ENCODE measurements around the gene BMPR1B.

The BMPR1B gene

GRCh38 chr4:95085124-95085833 lies 327.5 kb downstream of the BMPR1B start:
- FAIRE-seq = no peak
- DNase-seq (ENCODE audit: low spot score) = no peak

GRCh38 chr4:95086551-95086950 lies 328.8 kb downstream of the BMPR1B start:
- FAIRE-seq (no peak), DNase-seq (ENCODE audit: low spot score) (no peak)

- no peak for DNase-seq (ENCODE audit: low spot score)
These were observed 330.1 kb downstream of the BMPR1B start for GRCh38 chr4:95087657-95088455.

GRCh38 chr4:95091272-95091671 lies 333.5 kb downstream of the BMPR1B start:
- no peak for DNase-seq (ENCODE audit: low spot score)

More at GRCh38 chr4:95087657-95088455, 330.1 kb downstream of the BMPR1B start:
- FAIRE-seq = no peak

GRCh38 chr4:95092766-95093165 lies 335.0 kb downstream of the BMPR1B start:
- DNase-seq (ENCODE audit: low spot score) (peak; percentile 9), FAIRE-seq (peak; percentile 68)

More at GRCh38 chr4:95091272-95091671, 333.5 kb downstream of the BMPR1B start:
- FAIRE-seq = no peak

GRCh38 chr4:95093460-95093859 lies 335.7 kb downstream of the BMPR1B start:
- DNase-seq (ENCODE audit: low spot score) (no peak), FAIRE-seq (no peak)

GRCh38 chr4:95093936-95094929 lies 336.5 kb downstream of the BMPR1B start:
- no peak for DNase-seq (ENCODE audit: low spot score)
- FAIRE-seq = no peak

GRCh38 chr4:95095348-95095974 lies 337.7 kb downstream of the BMPR1B start:
- DNase-seq (ENCODE audit: low spot score) (peak; percentile 45), FAIRE-seq (peak; percentile 75)

DNA sequence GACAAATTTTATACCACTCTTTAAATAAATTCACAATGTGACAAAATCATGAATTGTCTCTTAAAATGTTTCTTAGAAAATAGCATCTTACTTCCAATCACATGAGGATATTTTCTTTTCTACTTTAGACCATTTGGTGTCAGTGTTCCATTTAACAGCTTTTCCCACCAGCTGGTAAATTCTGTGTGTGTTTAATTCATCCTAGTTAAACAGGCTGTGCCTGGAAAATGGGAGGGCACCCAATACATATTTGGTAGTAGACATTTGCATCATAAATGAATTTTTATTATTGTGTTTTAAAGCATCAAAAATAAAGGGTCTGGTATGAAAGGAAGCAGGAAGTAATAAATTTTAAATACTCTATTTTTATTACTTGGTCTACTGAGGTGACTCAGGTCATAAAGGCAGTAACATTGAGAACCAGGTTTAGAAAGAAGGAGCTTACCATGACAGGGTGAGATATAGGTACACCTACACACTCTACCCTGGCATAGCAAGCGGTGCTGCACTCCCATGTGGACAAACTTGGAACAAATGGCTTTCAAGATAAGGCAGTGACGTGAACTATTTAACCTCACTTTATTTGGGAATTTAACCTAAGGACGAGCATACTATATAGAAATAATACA lies 344.5 kb downstream of the BMPR1B start:
- no peak for DNase-seq (ENCODE audit: low spot score)
- no peak for FAIRE-seq

- no peak for DNase-seq (ENCODE audit: low spot score)
- no peak for FAIRE-seq
These were observed 347.4 kb downstream of the BMPR1B start for GRCh38 chr4:95105112-95105511.

DNA sequence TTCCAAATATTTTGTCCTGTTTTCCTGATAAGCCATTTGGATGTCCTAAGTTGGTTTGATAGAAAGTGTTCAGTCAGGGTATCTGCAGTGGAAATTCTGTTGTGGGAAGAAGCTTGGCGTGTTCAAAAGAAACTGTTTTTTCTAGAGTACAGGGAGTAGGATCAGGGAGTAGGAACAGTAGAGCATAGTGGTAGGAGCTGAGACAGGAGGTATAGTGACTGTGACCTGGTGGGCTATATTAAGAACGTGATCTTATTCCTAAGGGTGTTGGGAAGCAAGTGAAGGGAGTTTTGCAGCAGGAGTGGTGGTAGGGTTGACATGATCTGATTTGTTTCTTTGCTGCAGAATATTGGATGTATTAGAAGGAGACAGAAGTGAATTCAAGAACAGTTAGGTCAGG lies 348.2 kb downstream of the BMPR1B start:
- FAIRE-seq = no peak
- DNase-seq (ENCODE audit: low spot score) = no peak

GRCh38 chr4:95106408-95106928 lies 348.7 kb downstream of the BMPR1B start:
- DNase-seq (ENCODE audit: low spot score) (peak; percentile 39), FAIRE-seq (peak; percentile 91)

DNA sequence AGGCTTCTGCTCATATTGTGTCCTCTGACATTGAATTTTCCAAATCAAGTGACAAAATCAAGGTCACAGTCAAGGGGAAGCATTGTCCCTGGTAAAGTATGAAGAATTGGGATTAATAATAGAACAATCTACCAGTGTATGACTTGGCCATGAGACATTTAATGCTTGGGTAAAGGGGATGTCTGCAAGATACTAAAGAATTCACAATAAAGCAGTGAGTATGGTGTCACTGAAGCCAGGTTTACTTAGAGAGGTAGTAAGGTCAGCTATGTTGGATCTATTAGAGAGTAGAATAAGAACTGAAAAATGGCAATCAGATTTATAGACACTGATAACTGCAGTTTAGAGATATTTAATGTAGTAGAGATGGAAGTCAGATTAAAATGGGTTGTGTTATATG lies 349.2 kb downstream of the BMPR1B start:
- peak; percentile 33 for FAIRE-seq
- DNase-seq (ENCODE audit: low spot score) = no peak

- DNase-seq (ENCODE audit: low spot score) = peak; percentile 13
- FAIRE-seq = peak; percentile 38
These were observed 349.9 kb downstream of the BMPR1B start for GRCh38 chr4:95107635-95108034.

GRCh38 chr4:95108883-95109421 lies 351.2 kb downstream of the BMPR1B start:
- DNase-seq (ENCODE audit: low spot score) (no peak), FAIRE-seq (no peak)

- DNase-seq (ENCODE audit: low spot score) (no peak), FAIRE-seq (no peak)
These were observed 356.8 kb downstream of the BMPR1B start for GRCh38 chr4:95114521-95114920.

- FAIRE-seq = no peak
These were observed 360.7 kb downstream of the BMPR1B start for GRCh38 chr4:95118497-95118896.

GRCh38 chr4:95120456-95120855 lies 362.7 kb downstream of the BMPR1B start:
- FAIRE-seq (no peak), DNase-seq (ENCODE audit: low spot score) (no peak)

More at GRCh38 chr4:95118497-95118896, 360.7 kb downstream of the BMPR1B start:
- DNase-seq (ENCODE audit: low spot score) = no peak

- DNase-seq (ENCODE audit: low spot score) (no peak), FAIRE-seq (no peak)
These were observed 364.2 kb downstream of the BMPR1B start for GRCh38 chr4:95122001-95122400.
